ENCODE results near the gene SLC25A14.
"Not testable (repeated sequence)": the region's sequence is repeated elsewhere in the genome, so short reads cannot be mapped to it uniquely, and the experiment has no call there.

The SLC25A14 gene

GRCh38 chrX:130339408-130340222 is at the start of gene SLC25A14:
TSS of gene SLC25A14 (plus strand) at chrX:130339919. CDS start at chrX:130340279, 360 bp downstream.
- DNase-seq (ENCODE audit: insufficient read length, low spot score): peak; percentile 24
- FAIRE-seq: peak; percentile 99

- DNase-seq (ENCODE audit: insufficient read length, low spot score): no peak
These were observed 44.0 kb upstream of the SLC25A14 start for GRCh38 chrX:130295519-130296296.

GRCh38 chrX:130296297-130296678 is 43.4 kb upstream of the SLC25A14 start:
- no peak for DNase-seq (ENCODE audit: insufficient read length, low spot score)
- FAIRE-seq: peak; percentile 40

More at GRCh38 chrX:130295519-130296296, 44.0 kb upstream of the SLC25A14 start:
- no peak for FAIRE-seq

GRCh38 chrX:130296743-130297142 is 43.0 kb upstream of the SLC25A14 start:
- FAIRE-seq: no peak
- DNase-seq (ENCODE audit: insufficient read length, low spot score): no peak

GRCh38 chrX:130299279-130300009 is 40.3 kb upstream of the SLC25A14 start:
- FAIRE-seq (no peak), DNase-seq (ENCODE audit: insufficient read length, low spot score) (no peak)

GRCh38 chrX:130300010-130300282 is 39.8 kb upstream of the SLC25A14 start:
- FAIRE-seq (no peak), DNase-seq (ENCODE audit: insufficient read length, low spot score) (no peak)

GRCh38 chrX:130301405-130301804 is 38.3 kb upstream of the SLC25A14 start:
- DNase-seq (ENCODE audit: insufficient read length, low spot score): no peak
- FAIRE-seq: no peak

- FAIRE-seq (no peak), DNase-seq (ENCODE audit: insufficient read length, low spot score) (no peak)
These were observed 37.7 kb upstream of the SLC25A14 start for GRCh38 chrX:130301977-130302376.

- no peak for FAIRE-seq
- DNase-seq (ENCODE audit: insufficient read length, low spot score): no peak
These were observed 34.9 kb upstream of the SLC25A14 start for GRCh38 chrX:130304587-130305368.

- FAIRE-seq: peak; percentile 42
- DNase-seq (ENCODE audit: insufficient read length, low spot score): not testable (repeated sequence)
These were observed 19.8 kb upstream of the SLC25A14 start for GRCh38 chrX:130319886-130320285.

GRCh38 chrX:130321550-130321949 is 18.2 kb upstream of the SLC25A14 start:
- DNase-seq (ENCODE audit: insufficient read length, low spot score) (peak; percentile 4), FAIRE-seq (peak; percentile 72)

- no peak for DNase-seq (ENCODE audit: insufficient read length, low spot score)
- no peak for FAIRE-seq
These were observed 9.6 kb upstream of the SLC25A14 start for GRCh38 chrX:130330146-130330545.

GRCh38 chrX:130330706-130331105 is 9.0 kb upstream of the SLC25A14 start:
- peak; percentile 33 for FAIRE-seq
- peak; percentile 17 for DNase-seq (ENCODE audit: insufficient read length, low spot score)

- no peak for FAIRE-seq
- DNase-seq (ENCODE audit: insufficient read length, low spot score): no peak
These were observed 3.2 kb upstream of the SLC25A14 start for GRCh38 chrX:130336531-130336930.

GRCh38 chrX:130338869-130339268 is 850 bp upstream of the SLC25A14 start:
- FAIRE-seq: peak; percentile 47
- DNase-seq (ENCODE audit: insufficient read length, low spot score): not testable (repeated sequence)

- FAIRE-seq: peak; percentile 39
These were observed 552 bp downstream of the SLC25A14 start for GRCh38 chrX:130340271-130340670.

GRCh38 chrX:130343411-130343810 is 3.7 kb downstream of the SLC25A14 start:
- DNase-seq (ENCODE audit: insufficient read length, low spot score): no peak
- no peak for FAIRE-seq

More at GRCh38 chrX:130340271-130340670, 552 bp downstream of the SLC25A14 start:
- no peak for DNase-seq (ENCODE audit: insufficient read length, low spot score)

- no peak for DNase-seq (ENCODE audit: insufficient read length, low spot score)
- no peak for FAIRE-seq
These were observed 7.6 kb downstream of the SLC25A14 start for GRCh38 chrX:130347321-130347720.

GRCh38 chrX:130351567-130351966 is 11.8 kb downstream of the SLC25A14 start:
- FAIRE-seq (no peak), DNase-seq (ENCODE audit: insufficient read length, low spot score) (no peak)

- not testable (repeated sequence) for FAIRE-seq; DNase-seq (ENCODE audit: insufficient read length, low spot score)
These were observed 12.3 kb downstream of the SLC25A14 start for GRCh38 chrX:130352050-130352449.

All from GM19239 (cell line).